Immature natural killer cell (primary cell): Measurements from ENCODE around the gene SH3D19. TPM values are rescaled to one million over a fixed set of nuclear protein-coding genes. Genes with fewer than 3 reads are reported as not detected.

ENCODE experiments used
- DNase-seq, 3 donors: peaks; one replicate each; pipeline ENCODE4 v3.0.0; 2022; ENCODE audit warnings: mixed read lengths in 1 of 3
- H3K27ac Mint-ChIP-seq, 6 donors: one replicate each; pipeline ENCODE4 v1.8.0; 2020; ENCODE audit warnings: mixed read lengths in 6 of 6, mild to moderate bottlenecking in 5 of 6, inconsistent platforms in 4 of 6, moderate library complexity in 3 of 6
- H3K27me3 Mint-ChIP-seq, 3 donors: one replicate each; pipeline ENCODE4 v1.8.0; 2020 to 2021; ENCODE audit warnings: low read depth in 3 of 3, mild to moderate bottlenecking in 3 of 3, mixed read lengths in 3 of 3, moderate library complexity in 3 of 3, inconsistent platforms in 1 of 3
- H3K36me3 Mint-ChIP-seq, 3 donors: one replicate each; pipeline ENCODE4 v1.8.0; 2020; ENCODE audit warnings: mixed read lengths in 3 of 3, inconsistent platforms in 2 of 3, mild to moderate bottlenecking in 2 of 3
- H3K4me1 Mint-ChIP-seq, 2 donors: one replicate each; pipeline ENCODE4 v1.8.0; 2020; ENCODE audit warnings: inconsistent platforms in 2 of 2, mild to moderate bottlenecking in 2 of 2, mixed read lengths in 2 of 2, moderate library complexity in 1 of 2
- H3K4me3 Mint-ChIP-seq, 5 donors: one replicate each; pipeline ENCODE4 v1.8.0; 2020; ENCODE audit warnings: mild to moderate bottlenecking in 5 of 5, mixed read lengths in 5 of 5, inconsistent platforms in 3 of 5, moderate library complexity in 3 of 5
- H3K9me3 Mint-ChIP-seq, 6 donors: one replicate each; pipeline ENCODE4 v1.8.0; 2020; ENCODE audit warnings: mild to moderate bottlenecking in 6 of 6, mixed read lengths in 6 of 6, inconsistent platforms in 4 of 6, moderate library complexity in 3 of 6
- polyA plus RNA-seq, 3 donors: library from polyadenylated mRNA; unstranded; fragments of 300-500 nt; fragmentation: Illumina TruSeq; gene quantifications; one replicate each; pipeline ENCODE4 v1.2.3, GENCODE V29; 2021

SH3D19 gene
- polyA plus RNA-seq, 3 donors from 2014 or later: 0.72 to 1.3 TPM; not detected in 1

DNA sequence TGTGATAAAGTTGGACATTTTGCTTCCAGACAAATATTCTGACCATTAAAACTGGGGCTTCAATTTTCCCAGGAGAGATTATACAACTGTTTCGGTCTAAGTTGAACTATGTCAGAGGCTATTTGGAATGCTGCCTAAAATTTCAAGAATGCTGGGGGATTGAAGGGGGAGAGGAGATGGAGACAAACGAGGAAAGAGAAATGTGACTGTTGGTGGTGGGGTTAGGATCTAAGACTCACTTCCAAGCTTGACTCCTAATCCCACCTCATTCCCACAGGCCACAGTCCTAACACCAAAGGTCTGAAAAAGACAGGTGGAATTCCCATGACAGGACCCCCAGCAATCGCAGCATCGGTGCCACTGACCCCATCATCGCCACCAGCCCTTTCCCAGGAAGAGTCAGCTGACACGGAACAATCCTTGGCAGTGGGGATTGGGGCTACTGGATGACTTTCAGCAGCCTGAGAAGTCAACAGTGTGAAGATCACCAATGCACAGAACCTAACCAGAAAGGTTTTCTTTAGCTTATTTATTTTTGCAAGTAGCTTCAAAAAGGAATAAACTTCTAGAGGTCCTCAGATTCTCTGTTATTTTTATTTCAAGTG, 122.5 kb downstream of the SH3D19 start:
- Mint-ChIP-seq H3K27me3 (peaks cover 0 to 2% (median 0%) of the 10 kb centered on the region in 3 donors), H3K36me3 (no peaks in the 10 kb centered on the region), H3K4me1 (no peaks in the 10 kb centered on the region), H3K9me3 (no peaks in the 10 kb centered on the region), H3K27ac (no peak overlapping the region), H3K4me3 (no peak overlapping the region)
- no peak for DNase-seq

DNA sequence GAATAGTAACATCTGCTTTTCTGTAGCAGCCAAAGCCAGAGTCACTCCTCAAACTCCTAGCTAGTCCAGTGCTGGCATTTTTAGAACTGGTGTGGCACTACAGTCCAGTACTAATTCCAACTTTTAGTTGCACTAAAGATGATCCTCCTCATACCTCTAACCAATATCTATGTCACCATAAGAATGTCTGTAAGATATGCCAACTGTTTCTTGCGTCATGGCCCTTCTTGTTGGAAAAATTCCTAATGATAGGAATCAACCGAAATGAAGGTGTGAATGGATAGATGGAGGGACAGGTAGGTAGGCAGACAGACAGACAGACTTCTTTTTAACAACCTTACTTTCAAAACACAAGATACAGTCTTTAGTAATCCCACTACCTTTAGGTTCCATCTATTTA, 123.0 kb downstream of the SH3D19 start:
- Mint-ChIP-seq H3K9me3 (no peaks in the 10 kb centered on the region), H3K27me3 (peaks cover 0 to 2% (median under 1%) of the 10 kb centered on the region in 3 donors), H3K4me3 (no peak overlapping the region), H3K27ac (no peak overlapping the region), H3K4me1 (no peaks in the 10 kb centered on the region), H3K36me3 (no peaks in the 10 kb centered on the region)
- DNase-seq: no peak

DNA sequence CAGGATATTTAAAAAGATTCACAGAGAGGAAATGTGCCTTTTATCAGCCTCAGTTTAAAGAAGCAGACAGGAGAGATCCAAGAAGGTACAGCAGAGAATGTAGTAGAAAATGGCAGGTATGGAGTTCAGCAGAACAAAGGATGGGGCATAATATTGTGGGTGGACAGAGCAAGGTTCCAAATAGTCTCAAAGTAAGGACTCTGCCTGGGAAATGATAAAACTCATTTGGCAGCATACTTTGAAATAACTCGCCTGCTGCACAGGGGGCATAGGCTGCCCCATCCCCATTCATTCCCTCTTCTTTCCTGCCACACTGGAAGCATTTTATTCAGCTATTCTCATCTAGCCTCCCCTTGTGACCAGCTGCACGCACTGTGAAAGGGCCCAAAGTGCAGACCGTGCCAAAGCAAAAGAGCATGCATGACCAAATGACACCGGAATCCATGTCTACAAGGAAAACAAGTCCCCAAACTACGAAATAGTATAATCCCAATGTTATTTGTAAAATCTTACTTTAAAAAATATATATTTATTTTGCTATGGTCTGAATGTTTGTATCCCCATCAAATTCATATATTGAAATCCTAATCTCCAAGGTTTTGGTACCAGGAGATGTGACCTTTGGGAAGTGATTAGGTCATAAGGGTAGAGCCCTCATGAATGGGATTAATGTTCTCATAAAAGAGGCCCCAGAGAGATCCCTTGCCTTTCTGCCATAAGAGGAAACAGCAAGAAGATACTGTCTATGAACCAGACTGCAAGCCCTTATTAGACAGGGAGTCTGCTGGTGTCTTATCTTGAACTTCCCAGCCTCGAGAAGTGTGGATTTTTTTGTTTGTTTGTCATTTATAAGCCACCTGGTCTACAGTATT, 125.8 kb downstream of the SH3D19 start:
- Mint-ChIP-seq H3K36me3 (no peaks in the 10 kb centered on the region), H3K27ac (no peak overlapping the region), H3K4me3 (no peak overlapping the region), H3K4me1 (no peaks in the 10 kb centered on the region), H3K27me3 (peaks cover 2 to 4% (median 3%) of the 10 kb centered on the region in 3 donors), H3K9me3 (no peaks in the 10 kb centered on the region)
- no peak for DNase-seq

DNA sequence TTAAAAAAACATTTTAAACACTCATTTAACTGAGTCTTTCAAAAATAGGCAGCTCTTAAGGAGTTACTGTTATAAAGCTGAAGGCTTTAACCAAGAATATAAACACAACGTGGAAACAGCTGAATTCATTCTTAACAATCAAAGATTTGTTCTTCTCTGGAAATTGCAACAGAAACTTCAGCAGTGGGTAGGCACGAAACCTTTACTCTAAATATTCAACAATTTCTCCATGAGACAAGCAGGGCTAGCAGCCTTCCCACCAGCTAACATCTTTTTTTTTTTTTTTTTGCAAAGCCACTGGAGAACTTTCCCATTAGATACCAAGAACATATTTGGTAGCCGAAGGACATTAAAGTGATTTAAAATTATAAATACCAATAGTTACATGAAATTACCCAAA, 126.7 kb downstream of the SH3D19 start:
- Mint-ChIP-seq H3K9me3 (no peaks in the 10 kb centered on the region), H3K27me3 (peaks cover 2 to 4% (median 3%) of the 10 kb centered on the region in 3 donors), H3K36me3 (no peaks in the 10 kb centered on the region), H3K27ac (no peak overlapping the region), H3K4me1 (no peaks in the 10 kb centered on the region), H3K4me3 (no peak overlapping the region)
- DNase-seq: no peak

DNA sequence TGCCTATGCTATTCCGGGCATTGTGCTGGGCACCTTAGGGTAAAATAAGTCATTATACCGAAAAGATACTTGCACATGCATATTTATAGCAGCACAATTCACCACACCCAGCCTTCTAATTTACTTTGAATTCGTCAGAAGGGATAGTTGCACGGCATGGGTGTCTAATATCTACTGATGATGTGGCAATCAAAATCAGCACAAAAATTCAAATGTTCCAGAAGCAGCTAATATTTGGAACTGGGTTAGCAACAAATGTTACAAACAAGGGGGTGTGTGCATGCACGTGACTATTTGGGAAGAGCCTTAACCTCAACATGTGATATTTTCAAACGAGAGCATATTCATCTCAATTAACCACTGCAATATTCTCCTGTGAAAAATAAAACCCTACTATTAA, 128.2 kb downstream of the SH3D19 start:
- no peak overlapping the region for H3K27ac Mint-ChIP-seq
- DNase-seq: no peak
- no peaks in the 10 kb centered on the region for H3K9me3 Mint-ChIP-seq
- H3K4me3 Mint-ChIP-seq: no peak overlapping the region
- no peaks in the 10 kb centered on the region for H3K36me3 Mint-ChIP-seq
- peaks cover 2 to 4% (median 2%) of the 10 kb centered on the region in 3 donors for H3K27me3 Mint-ChIP-seq
- no peaks in the 10 kb centered on the region for H3K4me1 Mint-ChIP-seq

DNA sequence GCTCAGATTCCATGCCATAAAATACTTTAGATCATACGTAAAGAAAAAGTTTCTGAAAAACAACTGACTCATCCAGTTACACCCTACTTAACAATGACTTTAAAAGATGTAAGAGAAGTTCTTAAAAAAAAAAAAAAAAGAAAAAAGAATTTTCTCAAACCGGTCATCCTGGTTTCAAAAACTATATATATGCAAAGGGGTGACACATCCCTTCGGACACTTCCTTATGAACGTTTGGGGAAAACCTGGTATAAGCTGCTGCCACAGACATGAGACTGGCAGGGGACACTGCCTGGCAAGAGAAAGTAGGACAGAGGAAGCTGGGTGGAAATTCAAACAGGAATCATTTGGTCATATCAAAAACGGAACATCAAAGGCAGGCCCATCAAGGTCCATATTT, 129.6 kb downstream of the SH3D19 start:
- peaks cover 2 to 4% (median 3%) of the 10 kb centered on the region in 3 donors for H3K27me3 Mint-ChIP-seq
- no peak overlapping the region for H3K27ac Mint-ChIP-seq
- H3K4me1 Mint-ChIP-seq: no peaks in the 10 kb centered on the region
- no peak overlapping the region for H3K4me3 Mint-ChIP-seq
- peaks cover 0 to 6% (median 0%) of the 10 kb centered on the region in 6 donors for H3K9me3 Mint-ChIP-seq
- H3K36me3 Mint-ChIP-seq: no peaks in the 10 kb centered on the region
- no peak for DNase-seq

DNA sequence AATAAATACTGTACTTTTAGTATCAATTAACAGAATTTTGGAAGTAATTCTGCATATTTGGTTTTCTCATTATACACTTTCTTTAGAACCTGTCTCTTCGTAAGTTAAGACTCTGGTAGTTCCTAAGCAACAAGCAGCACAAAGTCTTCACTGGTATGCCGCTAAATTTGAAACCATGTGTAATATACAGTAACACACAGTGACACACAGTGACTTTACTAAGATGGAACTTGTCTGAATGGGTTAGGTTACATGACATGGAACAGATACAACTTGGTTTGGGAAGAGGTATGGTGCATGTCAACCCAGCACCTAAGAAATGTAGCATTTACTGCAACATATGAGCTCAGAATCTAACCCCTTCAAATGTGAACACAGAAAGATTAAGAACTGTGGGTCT, 132.0 kb downstream of the SH3D19 start:
- H3K9me3 Mint-ChIP-seq: peaks cover 0 to 6% (median 0%) of the 10 kb centered on the region in 6 donors
- H3K27ac Mint-ChIP-seq: no peak overlapping the region
- H3K27me3 Mint-ChIP-seq: peaks cover 2 to 4% (median 3%) of the 10 kb centered on the region in 3 donors
- DNase-seq: no peak
- no peaks in the 10 kb centered on the region for H3K4me1 Mint-ChIP-seq
- H3K36me3 Mint-ChIP-seq: no peaks in the 10 kb centered on the region
- H3K4me3 Mint-ChIP-seq: no peak overlapping the region

DNA sequence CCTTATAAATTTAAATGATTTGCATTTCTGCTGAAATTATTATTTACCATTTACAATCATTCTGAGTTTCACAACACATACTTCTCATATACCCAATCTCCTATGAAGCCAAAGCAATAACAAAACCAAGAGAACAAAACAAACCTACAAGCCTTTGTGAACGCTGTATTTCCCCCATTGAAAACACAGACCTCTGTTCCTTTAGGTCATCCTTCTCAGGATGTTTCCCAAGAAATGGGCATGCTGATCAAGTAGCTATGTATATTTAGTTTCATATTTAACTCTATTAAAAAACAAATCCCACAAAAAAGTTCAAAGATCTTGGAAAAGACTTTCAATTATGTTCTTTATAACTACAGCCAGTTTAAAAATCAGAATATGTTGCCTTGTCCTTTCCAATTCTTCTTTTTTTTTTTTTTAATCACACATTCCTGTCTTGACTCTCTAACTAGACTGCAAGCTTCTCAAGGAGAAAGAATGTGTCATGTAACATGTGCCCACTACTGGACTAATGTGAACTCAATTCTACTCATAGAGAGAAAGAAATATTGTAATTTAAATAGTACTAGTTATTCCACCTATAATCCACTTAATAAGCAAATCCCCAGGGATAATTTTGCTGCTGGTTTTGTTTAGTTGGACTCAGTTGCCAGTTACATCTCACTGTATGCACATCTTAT, 132.7 kb downstream of the SH3D19 start:
- Mint-ChIP-seq H3K4me1 (no peaks in the 10 kb centered on the region), H3K4me3 (no peak overlapping the region), H3K36me3 (no peaks in the 10 kb centered on the region), H3K27ac (no peak overlapping the region), H3K9me3 (peaks cover 0 to 6% (median 0%) of the 10 kb centered on the region in 6 donors), H3K27me3 (peaks cover 2 to 6% (median 3%) of the 10 kb centered on the region in 3 donors)
- no peak for DNase-seq

DNA sequence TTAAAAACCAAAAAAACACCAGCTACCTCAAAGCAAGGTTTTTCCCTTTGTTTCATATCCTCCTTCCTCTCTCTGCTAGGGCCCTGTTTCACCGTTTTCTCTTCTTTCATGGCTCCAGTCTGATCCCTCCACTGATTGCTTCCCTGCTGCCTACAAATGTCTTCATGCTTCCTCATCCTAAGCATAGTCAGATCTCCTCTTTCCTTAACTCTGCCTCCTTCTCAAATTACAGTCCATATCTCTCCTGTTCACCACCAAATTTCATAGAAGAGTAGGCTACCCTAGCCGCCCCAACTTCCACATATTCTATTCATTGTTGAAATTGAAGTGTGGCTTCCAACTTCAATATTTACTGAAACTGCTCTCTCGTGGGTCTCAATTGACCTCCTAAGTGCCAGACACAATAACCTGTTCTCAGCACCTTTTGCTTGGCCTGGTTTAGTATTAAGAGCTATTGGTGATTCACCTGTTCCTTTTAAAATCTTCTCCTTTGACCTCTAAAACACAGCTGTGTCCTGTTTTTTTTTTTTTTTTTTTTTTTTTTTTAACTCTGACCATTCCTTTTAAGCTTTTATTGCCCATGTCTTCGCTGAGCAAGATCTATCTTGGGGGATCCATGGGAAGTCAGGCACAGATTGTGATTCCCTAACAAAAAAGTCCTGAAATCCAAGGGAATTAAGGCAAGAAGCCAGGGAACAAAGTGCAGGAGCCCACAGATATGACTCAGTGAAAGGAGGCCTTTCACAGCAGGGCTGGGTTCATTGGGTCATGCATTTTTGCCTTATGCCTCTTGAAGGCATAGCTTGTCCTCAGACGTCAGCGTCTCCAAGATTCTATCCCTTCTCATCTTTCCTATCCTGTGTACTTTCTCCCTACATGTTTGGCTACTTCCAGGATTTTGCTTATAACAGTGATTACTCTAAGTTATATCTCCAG, 140.6 kb downstream of the SH3D19 start:
- H3K27me3 Mint-ChIP-seq: peaks cover 0 to 5% (median 4%) of the 10 kb centered on the region in 3 donors
- no peaks in the 10 kb centered on the region for H3K36me3 Mint-ChIP-seq
- no peak overlapping the region for H3K27ac Mint-ChIP-seq
- no peak overlapping the region for H3K4me3 Mint-ChIP-seq
- DNase-seq: no peak
- H3K9me3 Mint-ChIP-seq: peaks cover 0 to 2% (median 0%) of the 10 kb centered on the region in 6 donors
- no peaks in the 10 kb centered on the region for H3K4me1 Mint-ChIP-seq

DNA sequence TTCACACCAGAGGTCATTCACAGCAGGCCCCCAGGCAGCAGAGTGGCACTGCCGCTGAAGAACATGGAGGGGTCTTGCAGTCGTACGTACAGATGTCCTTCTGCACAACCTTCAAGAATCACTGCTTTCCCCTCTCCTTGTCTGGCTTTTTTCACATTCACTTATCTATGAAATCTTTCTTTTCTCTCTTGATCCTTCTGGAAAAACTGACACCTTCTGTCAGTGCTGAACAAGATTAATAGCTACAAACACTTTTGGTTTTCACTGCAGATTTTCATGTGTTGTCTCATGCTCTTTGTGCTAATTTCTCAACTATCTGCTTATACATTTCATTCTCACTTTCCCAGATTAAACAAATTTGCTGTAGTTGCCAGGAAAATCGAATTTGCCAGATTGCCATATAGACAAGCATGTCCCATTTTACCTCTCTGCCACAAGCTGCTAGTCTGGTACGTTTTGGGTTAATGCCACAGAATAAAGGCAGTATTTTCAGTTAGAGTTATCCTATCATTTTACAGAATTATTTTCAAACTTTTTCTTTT, 142.9 kb downstream of the SH3D19 start:
- DNase-seq: no peak
- Mint-ChIP-seq H3K36me3 (no peaks in the 10 kb centered on the region), H3K4me3 (no peak overlapping the region), H3K27me3 (peaks cover 0 to 4% (median 3%) of the 10 kb centered on the region in 3 donors), H3K9me3 (peaks cover 0 to 2% (median 0%) of the 10 kb centered on the region in 6 donors), H3K27ac (no peak overlapping the region), H3K4me1 (no peaks in the 10 kb centered on the region)

DNA sequence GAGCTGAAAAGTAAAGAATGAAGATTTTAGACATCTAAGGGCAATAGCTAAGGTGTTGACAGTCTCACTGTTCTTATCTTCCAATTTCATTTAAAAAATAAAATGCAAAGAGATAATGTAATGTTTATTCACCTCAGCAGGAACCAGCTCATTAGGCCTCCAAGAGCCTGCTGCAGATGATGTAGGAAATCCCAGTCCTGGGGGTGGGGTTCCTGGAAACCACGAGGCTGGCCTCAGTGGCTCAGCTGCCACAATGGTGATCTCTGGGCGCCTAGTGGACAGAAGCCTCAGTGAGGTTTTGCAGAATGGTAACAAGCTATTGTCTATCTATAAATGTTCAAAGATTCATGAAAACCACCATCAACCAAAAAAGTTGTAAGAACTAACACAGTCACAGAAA, 148.7 kb downstream of the SH3D19 start:
- H3K27ac Mint-ChIP-seq: no peak overlapping the region
- no peaks in the 10 kb centered on the region for H3K36me3 Mint-ChIP-seq
- H3K4me3 Mint-ChIP-seq: no peak overlapping the region
- peaks cover 0 to 4% (median 2%) of the 10 kb centered on the region in 3 donors for H3K27me3 Mint-ChIP-seq
- no peak for DNase-seq
- no peaks in the 10 kb centered on the region for H3K4me1 Mint-ChIP-seq
- H3K9me3 Mint-ChIP-seq: peaks cover 0 to 2% (median 0%) of the 10 kb centered on the region in 6 donors

DNA sequence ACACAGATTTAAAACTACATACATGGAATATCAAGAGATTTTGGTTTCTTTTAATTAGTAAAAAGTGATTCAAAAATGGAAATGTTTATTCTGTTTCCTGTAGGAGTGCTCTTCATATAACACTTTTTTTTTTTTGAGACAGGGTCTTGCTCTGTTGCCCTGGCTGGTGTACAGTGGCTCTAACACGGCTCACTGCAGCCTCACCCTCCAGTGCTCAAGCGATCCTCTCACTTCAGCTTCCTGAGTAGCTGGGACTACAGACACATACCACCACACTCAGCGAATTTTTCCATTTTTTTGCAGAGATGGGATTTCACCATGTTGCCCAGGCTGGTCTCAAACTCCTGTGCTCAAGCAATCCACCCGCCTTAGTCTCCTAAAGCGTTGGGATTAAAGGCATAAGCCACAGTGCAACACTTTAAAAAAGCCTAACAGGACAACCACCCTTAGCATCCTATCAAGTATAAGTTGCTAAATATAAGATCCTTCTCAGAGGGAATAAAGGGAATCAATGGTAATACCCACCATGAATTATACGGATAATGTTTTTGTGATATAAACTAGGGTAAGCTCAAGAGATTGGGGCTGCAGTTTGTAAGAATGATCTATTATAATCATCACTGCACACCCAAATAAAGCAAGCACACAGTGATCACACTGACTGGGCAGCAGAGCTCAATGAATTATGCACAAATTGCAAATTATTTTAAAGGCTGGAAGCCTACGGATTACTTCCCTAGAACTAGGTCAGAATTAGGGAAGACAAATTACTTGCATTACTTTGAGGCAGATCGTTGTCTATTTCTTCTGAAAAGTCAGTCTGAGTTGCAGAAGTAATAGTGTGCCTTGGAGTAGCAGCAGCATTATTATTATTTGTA, 149.4 kb downstream of the SH3D19 start:
- peaks cover 0 to 4% (median 2%) of the 10 kb centered on the region in 3 donors for H3K27me3 Mint-ChIP-seq
- no peak overlapping the region for H3K4me3 Mint-ChIP-seq
- no peak for DNase-seq
- H3K27ac Mint-ChIP-seq: no peak overlapping the region
- H3K9me3 Mint-ChIP-seq: peaks cover 0 to 2% (median 0%) of the 10 kb centered on the region in 6 donors
- H3K4me1 Mint-ChIP-seq: no peaks in the 10 kb centered on the region
- H3K36me3 Mint-ChIP-seq: no peaks in the 10 kb centered on the region
